ENCODE data around the gene LCMT2.

- TF ChIP-seq, protein P1, sequence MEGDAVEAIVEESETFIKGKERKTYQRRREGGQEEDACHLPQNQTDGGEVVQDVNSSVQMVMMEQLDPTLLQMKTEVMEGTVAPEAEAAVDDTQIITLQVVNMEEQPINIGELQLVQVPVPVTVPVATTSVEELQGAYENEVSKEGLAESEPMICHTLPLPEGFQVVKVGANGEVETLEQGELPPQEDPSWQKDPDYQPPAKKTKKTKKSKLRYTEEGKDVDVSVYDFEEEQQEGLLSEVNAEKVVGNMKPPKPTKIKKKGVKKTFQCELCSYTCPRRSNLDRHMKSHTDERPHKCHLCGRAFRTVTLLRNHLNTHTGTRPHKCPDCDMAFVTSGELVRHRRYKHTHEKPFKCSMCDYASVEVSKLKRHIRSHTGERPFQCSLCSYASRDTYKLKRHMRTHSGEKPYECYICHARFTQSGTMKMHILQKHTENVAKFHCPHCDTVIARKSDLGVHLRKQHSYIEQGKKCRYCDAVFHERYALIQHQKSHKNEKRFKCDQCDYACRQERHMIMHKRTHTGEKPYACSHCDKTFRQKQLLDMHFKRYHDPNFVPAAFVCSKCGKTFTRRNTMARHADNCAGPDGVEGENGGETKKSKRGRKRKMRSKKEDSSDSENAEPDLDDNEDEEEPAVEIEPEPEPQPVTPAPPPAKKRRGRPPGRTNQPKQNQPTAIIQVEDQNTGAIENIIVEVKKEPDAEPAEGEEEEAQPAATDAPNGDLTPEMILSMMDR (IDR thresholded peaks at IDR 0.05; ENCODE audit: poor library complexity, severe bottlenecking) = no peak
- TF ChIP-seq SMC3 (conservative IDR thresholded peaks at IDR 0.05; ENCODE audit: poor library complexity) (no peak), TAF1 (IDR thresholded peaks at IDR 0.05; ENCODE audit: low read depth) (no peak), EZH2 (IDR thresholded peaks at IDR 0.05; ENCODE audit: borderline replicate concordance, insufficient read depth, low read length, poor library complexity, severe bottlenecking) (no peak)
These were observed 12.7 kb downstream of the LCMT2 start for GRCh38 chr15:43317566-43318184.
